HCT116 (cell line): Measurements from ENCODE around the gene PDCL3. TPM values are rescaled to one million over a fixed set of nuclear protein-coding genes. Genes with fewer than 3 reads are reported as not detected.

Experiments used
- ATAC-seq: fragments of 200-7000 bp; cut with Tn5 transposase; 2 replicates; pipeline ENCODE4 v1.9.1; 2020; ENCODE audit warnings: mild to moderate bottlenecking, moderate library complexity
- BruUV-seq: library from RNA; stranded (reverse); fragments of 400-500 nt; replicated peaks from 2 replicates; lab custom pipeline; 2021; lab: Mats Ljungman, UMichigan
- CTCF ChIA-PET: fragments of 300-600 bp; sonication (Branson Sonifier 250); formaldehyde crosslinking; loops from one replicate; lab custom pipeline; 2021; ENCODE audit warnings: antibody characterized with exemption; lab: Charles Lee
- POLR2A ChIA-PET: fragments of 300-600, 350-600 bp; sonication (Branson Sonifier 250); formaldehyde crosslinking; loops from one replicate; lab custom pipeline; 2021; ENCODE audit warnings: antibody characterized with exemption; lab: Charles Lee
- RAD21 ChIA-PET, 2 experiments: fragments of 300-600 bp; sonication (Branson Sonifier 250); formaldehyde crosslinking; loops; one replicate each; lab custom pipeline; 2023; ENCODE audit warnings: low total read pairs in 2 of 2; ENCODE audit not compliant: uncharacterized antibody in 2 of 2, unreplicated experiment in 2 of 2, low non-redundant PET in 1 of 2; lab: Charles Lee
- DNase-seq: peaks from one replicate; pipeline ENCODE4 v3.0.0-alpha.2; 2010; ENCODE audit warnings: low read depth, low spot score
- H2AFZ ChIP-seq: fragments of 200-600 bp; shearing (Covaris generic), sonication (generic); 2 replicates; pipeline ENCODE4 v1.6.1; 2017; ENCODE audit warnings: low read depth, mixed run types, mixed read lengths, antibody characterized with exemption, low read length; ENCODE audit not compliant: poor library complexity, severe bottlenecking
- H3K27ac ChIP-seq: 2 replicates; pipeline ENCODE4 v1.5.1; 2012; ENCODE audit warnings: low read depth, low read length
- H3K27me3 ChIP-seq: fragments of 200-600 bp; sonication (generic); 2 replicates; pipeline ENCODE4 v1.6.1; 2016; ENCODE audit warnings: mixed run types, low read length, mixed read lengths; ENCODE audit not compliant: insufficient read depth
- H3K36me3 ChIP-seq, 2 experiments: fragments of 200-500 bp in 1 of 2; fragments of 200-600 bp in 1 of 2; sonication (Bioruptor generic) in 1 of 2; sonication (generic) in 1 of 2; 2 replicates each; pipeline versions ENCODE4 v1.5.1 to v1.6.1; 2014 to 2016; ENCODE audit warnings: low read length in 2 of 2, inconsistent platforms in 1 of 2, mixed read lengths in 1 of 2, mixed run types in 1 of 2; ENCODE audit not compliant: insufficient read depth in 2 of 2, control insufficient read depth in 1 of 2
- H3K4me1 ChIP-seq, 2 experiments: fragments of 200-600 bp in 1 of 2; sonication (generic) in 1 of 2; 2 replicates each; pipeline versions ENCODE4 v1.5.1 to v1.6.1; 2012 to 2017; ENCODE audit warnings: low read length in 2 of 2, inconsistent platforms in 1 of 2, mild to moderate bottlenecking in 1 of 2, mixed read lengths in 1 of 2, mixed run types in 1 of 2, moderate library complexity in 1 of 2; ENCODE audit not compliant: insufficient read depth in 2 of 2, control insufficient read depth in 1 of 2
- H3K4me2 ChIP-seq: fragments of 200-600 bp; sonication (generic); 2 replicates; pipeline ENCODE4 v1.6.1; 2017; ENCODE audit warnings: mixed run types, low read length, mixed read lengths
- H3K4me3 ChIP-seq, 2 experiments: fragments of 200-600 bp in 1 of 2; sonication (generic) in 1 of 2; replicated peaks in 1 of 2; 2 replicates each; pipeline ENCODE4 v1.5.1; 2011 to 2016; ENCODE audit warnings: low read length in 2 of 2, control low read depth in 1 of 2, low read depth in 1 of 2, mild to moderate bottlenecking in 1 of 2, mixed read lengths in 1 of 2, mixed run types in 1 of 2
- H3K79me2 ChIP-seq: fragments of 200-600 bp; sonication (generic); 2 replicates; pipeline ENCODE4 v1.6.1; 2017; ENCODE audit warnings: mild to moderate bottlenecking, mixed run types, low read length, moderate library complexity, mixed read lengths; ENCODE audit not compliant: insufficient read depth
- H3K9ac ChIP-seq: fragments of 200-600 bp; sonication (generic); 2 replicates; pipeline ENCODE4 v1.6.1; 2016; ENCODE audit warnings: low read length, mixed read lengths
- H3K9me2 ChIP-seq: fragments of 200-600 bp; sonication (generic), shearing (Covaris generic); 2 replicates; pipeline ENCODE4 v1.6.1; 2017; ENCODE audit warnings: mixed run types, mild to moderate bottlenecking, moderate library complexity; ENCODE audit not compliant: insufficient read depth
- H3K9me3 ChIP-seq, 2 experiments: fragments of 200-500 bp in 1 of 2; fragments of 200-600 bp in 1 of 2; sonication (Bioruptor generic) in 1 of 2; sonication (generic) in 1 of 2; 2 replicates each; pipeline ENCODE4 v1.6.1; 2014 to 2017; ENCODE audit warnings: low read length in 2 of 2, mixed read lengths in 2 of 2, inconsistent platforms in 1 of 2, low read depth in 1 of 2, mild to moderate bottlenecking in 1 of 2, mixed run types in 1 of 2, moderate library complexity in 1 of 2; ENCODE audit not compliant: control insufficient read depth in 1 of 2, insufficient read depth in 1 of 2
- H4K20me1 ChIP-seq: fragments of 200-600 bp; sonication (generic), shearing (Covaris generic); 2 replicates; pipeline ENCODE4 v1.6.1; 2017; ENCODE audit warnings: mixed run types, mild to moderate bottlenecking, moderate library complexity; ENCODE audit not compliant: insufficient read depth
- ATF3 ChIP-seq: IDR thresholded peaks from 2 replicates; pipeline ENCODE4 v1.6.1; 2012
- CEBPB ChIP-seq: IDR thresholded peaks from 2 replicates; pipeline ENCODE4 v1.6.1; 2012; ENCODE audit warnings: low read depth
- EGR1 ChIP-seq: IDR thresholded peaks from 2 replicates; pipeline ENCODE4 v1.6.1; 2012; ENCODE audit warnings: low read depth
- EZH2phosphoT487 ChIP-seq: fragments of 200-600 bp; IDR thresholded peaks from 2 replicates; pipeline ENCODE4 v1.6.1; 2018; ENCODE audit warnings: antibody characterized with exemption, borderline replicate concordance
- JUND ChIP-seq: IDR thresholded peaks from 2 replicates; pipeline ENCODE4 v1.6.1; 2012
- MAX ChIP-seq: IDR thresholded peaks from 2 replicates; pipeline ENCODE4 v1.6.1; 2012
- POLR2A ChIP-seq: IDR thresholded peaks from 2 replicates; pipeline ENCODE4 v1.7.0; 2011; ENCODE audit warnings: borderline replicate concordance; ENCODE audit not compliant: insufficient read depth, insufficient read length; ENCODE audit errors: extremely low read depth
- SIN3A ChIP-seq: IDR thresholded peaks from 2 replicates; pipeline ENCODE4 v1.6.1; 2012; ENCODE audit warnings: low read depth
- SRF ChIP-seq: IDR thresholded peaks from 2 replicates; pipeline ENCODE4 v1.6.1; 2012; ENCODE audit warnings: low read depth
- TCF7L2 ChIP-seq: IDR thresholded peaks from 2 replicates; pipeline ENCODE4 v1.7.0; 2011; ENCODE audit warnings: borderline replicate concordance, inconsistent platforms; ENCODE audit not compliant: insufficient read depth, insufficient read length; ENCODE audit errors: extremely low read depth
- ZFX ChIP-seq: fragments of 450-650 bp; IDR thresholded peaks from 2 replicates; pipeline ENCODE4 v1.6.1; 2017
- ZNF274 ChIP-seq: fragments of 200-500 bp; sonication (Bioruptor generic); IDR thresholded peaks from 2 replicates; pipeline ENCODE4 v1.6.1; 2014; ENCODE audit warnings: mild to moderate bottlenecking, low read depth, low read length, inconsistent platforms
- intact Hi-C: fragments of 100-400 bp; cut with micrococcal nuclease; formaldehyde crosslinking; loops from 2 replicates; pipeline ENCODE4 v1.10.0; 2022
- total RNA-seq: library from RNA; stranded (reverse); gene quantifications from one replicate; pipeline ENCODE4 v1.2.1, GENCODE V29; 2021; ENCODE audit not compliant: unreplicated experiment
- TF ChIP-seq, protein P1 (sequence below), 3 experiments: fragments of 200-600 bp in 1 of 3; sonication (generic) in 1 of 3; IDR thresholded peaks in 2 of 3; conservative IDR thresholded peaks in 1 of 3; 2 replicates each; pipeline ENCODE4 v1.5.1; 2012 to 2017; ENCODE audit warnings: low read depth in 2 of 3, low read length in 2 of 3, antibody characterized with exemption in 1 of 3, borderline replicate concordance in 1 of 3, control low read depth in 1 of 3, mild to moderate bottlenecking in 1 of 3, mixed read lengths in 1 of 3, mixed run types in 1 of 3, moderate library complexity in 1 of 3; ENCODE audit not compliant: insufficient read depth in 1 of 3

The PDCL3 gene
- total RNA-seq, 1 experiment from 2014 or later = 26.3 TPM

DNA sequence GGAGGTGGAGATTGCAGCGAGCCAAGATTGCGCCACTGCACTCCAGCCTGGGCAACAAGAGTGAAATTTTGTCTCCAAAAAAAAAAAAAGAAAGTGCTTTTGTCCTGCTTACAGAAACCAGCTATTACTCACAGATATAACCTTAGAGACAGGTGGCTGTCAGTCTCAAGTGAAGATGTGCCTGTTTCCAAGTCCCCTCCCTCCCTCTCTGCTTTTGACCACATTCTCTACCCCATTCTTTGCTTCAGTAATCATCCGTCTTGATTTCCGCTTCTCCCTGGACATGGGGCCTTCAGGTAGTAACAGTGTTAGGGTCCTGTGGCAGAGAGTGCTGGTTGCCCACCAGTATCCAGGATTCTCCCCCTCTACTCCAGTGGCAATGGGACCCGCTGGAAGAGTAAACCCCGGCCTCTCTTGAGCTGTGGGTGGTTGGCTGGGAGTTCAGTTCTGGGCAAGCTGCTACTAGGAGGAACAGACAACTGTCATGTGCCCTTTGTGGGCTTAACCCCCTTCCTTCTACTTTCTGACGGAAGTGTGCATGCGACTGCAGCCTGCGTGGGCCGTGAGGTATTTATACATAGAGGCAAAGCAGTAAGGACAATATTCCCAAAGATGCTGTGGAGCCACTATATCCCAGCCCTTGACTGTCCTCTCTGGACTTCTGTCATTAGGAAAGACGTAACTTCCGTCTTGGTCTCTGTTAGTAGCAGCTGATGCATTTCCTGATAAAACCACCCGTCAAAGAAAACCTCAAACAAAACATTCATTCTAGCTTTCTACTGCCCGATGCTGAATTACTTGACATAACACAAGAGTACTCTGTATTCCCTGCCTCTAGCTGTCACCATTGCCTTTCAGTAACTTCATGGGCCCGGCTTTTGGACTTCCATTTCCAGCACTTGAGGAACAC is 17.8 kb downstream of the PDCL3 start:
- no peaks in the 10 kb centered on the region for H3K27me3 ChIP-seq
- H3K4me2 ChIP-seq = no peak overlapping the region
- no peaks in the 10 kb centered on the region for H3K9me3 ChIP-seq
- no peaks in the 10 kb centered on the region for H3K9me2 ChIP-seq
- RAD21 ChIA-PET = no interaction called here
- no TSS peak for BruUV-seq
- H3K4me1 ChIP-seq = peaks cover 9 to 28% of the 10 kb centered on the region in 2 experiments
- no peak overlapping the region for H2AFZ ChIP-seq
- no peaks in the 10 kb centered on the region for H3K36me3 ChIP-seq
- no peak for ATAC-seq
- POLR2A ChIA-PET = no interaction called here
- DNase-seq = no peak
- H3K79me2 ChIP-seq = no peaks in the 10 kb centered on the region
- no peak overlapping the region for H3K9ac ChIP-seq
- TF ChIP-seq MAX (no peak), EGR1 (no peak), EZH2phosphoT487 (no peak), CEBPB (no peak), ZNF274 (no peak), ATF3 (no peak), SRF (no peak), JUND (no peak), SIN3A (no peak), TCF7L2 (no peak), POLR2A (no peak), ZFX (no peak)
- TF ChIP-seq, protein P1, sequence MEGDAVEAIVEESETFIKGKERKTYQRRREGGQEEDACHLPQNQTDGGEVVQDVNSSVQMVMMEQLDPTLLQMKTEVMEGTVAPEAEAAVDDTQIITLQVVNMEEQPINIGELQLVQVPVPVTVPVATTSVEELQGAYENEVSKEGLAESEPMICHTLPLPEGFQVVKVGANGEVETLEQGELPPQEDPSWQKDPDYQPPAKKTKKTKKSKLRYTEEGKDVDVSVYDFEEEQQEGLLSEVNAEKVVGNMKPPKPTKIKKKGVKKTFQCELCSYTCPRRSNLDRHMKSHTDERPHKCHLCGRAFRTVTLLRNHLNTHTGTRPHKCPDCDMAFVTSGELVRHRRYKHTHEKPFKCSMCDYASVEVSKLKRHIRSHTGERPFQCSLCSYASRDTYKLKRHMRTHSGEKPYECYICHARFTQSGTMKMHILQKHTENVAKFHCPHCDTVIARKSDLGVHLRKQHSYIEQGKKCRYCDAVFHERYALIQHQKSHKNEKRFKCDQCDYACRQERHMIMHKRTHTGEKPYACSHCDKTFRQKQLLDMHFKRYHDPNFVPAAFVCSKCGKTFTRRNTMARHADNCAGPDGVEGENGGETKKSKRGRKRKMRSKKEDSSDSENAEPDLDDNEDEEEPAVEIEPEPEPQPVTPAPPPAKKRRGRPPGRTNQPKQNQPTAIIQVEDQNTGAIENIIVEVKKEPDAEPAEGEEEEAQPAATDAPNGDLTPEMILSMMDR (IDR thresholded peaks at IDR 0.05 in 2 of 3, conservative IDR thresholded peaks at IDR 0.05 in 1 of 3; ENCODE audit: borderline replicate concordance in 1 of 3, insufficient read depth in 1 of 3, low read depth in 2 of 3, low read length in 2 of 3) = no peak
- TF ChIP-seq, all 23 proteins: peak for 0
- intact Hi-C loops = no loop called here
- H3K27ac ChIP-seq = no peak overlapping the region
- CTCF ChIA-PET = interaction anchor here (1.3 to 1.4 kb wide), 2 partner anchors 14 kb away, joined by 3 read pairs; no protein-coding TSS in a partner anchor
- no peaks in the 10 kb centered on the region for H4K20me1 ChIP-seq
- H3K4me3 ChIP-seq = no peak overlapping the region
